Stomach (tissue), 4 donors: ENCODE measurements around the gene TMEM91.

Experiments used
- CTCF ChIP-seq, 7 experiments: fragments of 450-650 bp in 4 of 7; fragments of 200-600 bp in 3 of 7; sonication (generic) in 3 of 7; IDR thresholded peaks; one replicate each; pipeline ENCODE4 v1.5.1; 2016 to 2019; ENCODE audit warnings: antibody characterized with exemption in 7 of 7, control low read depth in 2 of 7, mild to moderate bottlenecking in 1 of 7
- EP300 ChIP-seq: sonication (generic); formaldehyde crosslinking; IDR thresholded peaks from one replicate; pipeline ENCODE4 v1.6.1; 2017; ENCODE audit warnings: antibody characterized with exemption
- POLR2A ChIP-seq, 4 donors: fragments of 450-650 bp; IDR thresholded peaks; one replicate each; pipeline ENCODE4 v1.6.1; 2016; ENCODE audit warnings: antibody characterized with exemption in 4 of 4, control low read depth in 2 of 4, mild to moderate bottlenecking in 1 of 4, moderate library complexity in 1 of 4

DNA sequence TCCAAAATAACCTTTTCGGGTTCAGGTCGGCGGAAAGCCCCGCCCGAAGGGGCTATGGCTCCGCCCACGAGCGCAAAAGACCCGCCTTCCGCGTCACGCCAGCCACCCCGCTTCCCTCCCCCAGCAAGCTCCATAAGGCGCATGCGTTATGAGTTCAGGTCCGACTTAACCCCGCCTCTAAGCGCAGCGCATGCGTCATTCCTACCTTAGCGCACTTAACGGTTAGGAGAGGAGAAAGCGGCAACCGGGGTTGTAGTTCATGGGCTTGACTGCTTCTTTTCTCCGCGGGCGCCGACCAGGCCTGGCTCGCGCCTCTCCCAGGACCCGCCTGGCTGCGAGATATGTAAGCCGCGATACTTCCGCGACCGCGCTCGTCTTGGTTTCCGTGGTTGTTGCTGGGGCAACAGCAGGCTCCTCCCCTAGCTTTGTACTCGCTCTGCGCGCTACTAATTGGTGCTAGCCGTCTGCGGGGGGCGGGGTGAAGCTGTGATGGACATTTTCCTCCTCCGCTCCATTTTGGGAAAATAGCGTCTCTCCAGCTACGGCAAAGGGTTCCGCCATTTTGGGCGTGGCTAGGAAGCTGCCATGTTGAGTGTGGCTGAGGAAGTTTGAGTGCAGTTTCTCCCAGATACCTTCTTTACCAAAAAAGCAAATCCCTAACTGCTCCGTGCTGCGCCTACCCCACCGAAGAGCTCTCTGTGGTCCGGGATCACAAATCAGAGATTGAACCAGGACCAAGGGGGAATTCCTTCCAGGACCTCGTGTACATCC is 12.4 kb upstream of the TMEM91 start, which contains the start of gene B9D2:
- TF ChIP-seq CTCF (IDR thresholded peaks at IDR 0.05): no peak
- TF ChIP-seq EP300: no peak
- TF ChIP-seq POLR2A (IDR thresholded peaks at IDR 0.05): no peak
